ENCODE results near the gene CRYGS.

DNA sequence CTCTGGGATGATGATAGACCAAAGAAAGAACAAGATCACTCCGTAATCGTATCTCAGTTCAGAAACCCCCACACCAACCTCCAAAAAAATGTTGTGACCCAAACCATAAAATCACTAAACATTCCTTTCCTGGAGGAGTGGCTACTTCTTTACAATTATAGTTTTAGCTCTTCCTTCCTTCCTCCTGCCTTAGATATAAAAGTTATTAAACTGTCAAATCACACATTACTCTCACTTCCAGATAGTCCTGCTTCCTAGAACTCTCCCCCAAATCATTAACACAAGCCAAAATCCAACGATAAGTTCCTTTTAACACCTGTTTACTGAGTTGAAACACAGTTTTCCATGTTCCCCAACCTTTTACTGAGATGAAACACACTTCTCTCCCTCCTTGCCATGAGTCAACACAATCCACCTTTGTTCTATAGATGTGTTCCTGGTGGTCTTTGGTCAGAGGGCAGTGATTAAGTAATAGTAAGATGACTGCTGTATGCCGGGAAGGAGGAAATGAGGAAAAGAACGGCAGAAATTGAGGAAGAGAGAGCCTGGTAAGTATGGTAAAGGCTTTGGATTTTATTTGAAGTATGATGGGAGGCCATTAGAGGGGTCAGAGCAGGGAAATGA lies 8.3 kb upstream of the CRYGS start:
- TF ChIP-seq, protein P1, sequence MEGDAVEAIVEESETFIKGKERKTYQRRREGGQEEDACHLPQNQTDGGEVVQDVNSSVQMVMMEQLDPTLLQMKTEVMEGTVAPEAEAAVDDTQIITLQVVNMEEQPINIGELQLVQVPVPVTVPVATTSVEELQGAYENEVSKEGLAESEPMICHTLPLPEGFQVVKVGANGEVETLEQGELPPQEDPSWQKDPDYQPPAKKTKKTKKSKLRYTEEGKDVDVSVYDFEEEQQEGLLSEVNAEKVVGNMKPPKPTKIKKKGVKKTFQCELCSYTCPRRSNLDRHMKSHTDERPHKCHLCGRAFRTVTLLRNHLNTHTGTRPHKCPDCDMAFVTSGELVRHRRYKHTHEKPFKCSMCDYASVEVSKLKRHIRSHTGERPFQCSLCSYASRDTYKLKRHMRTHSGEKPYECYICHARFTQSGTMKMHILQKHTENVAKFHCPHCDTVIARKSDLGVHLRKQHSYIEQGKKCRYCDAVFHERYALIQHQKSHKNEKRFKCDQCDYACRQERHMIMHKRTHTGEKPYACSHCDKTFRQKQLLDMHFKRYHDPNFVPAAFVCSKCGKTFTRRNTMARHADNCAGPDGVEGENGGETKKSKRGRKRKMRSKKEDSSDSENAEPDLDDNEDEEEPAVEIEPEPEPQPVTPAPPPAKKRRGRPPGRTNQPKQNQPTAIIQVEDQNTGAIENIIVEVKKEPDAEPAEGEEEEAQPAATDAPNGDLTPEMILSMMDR (IDR thresholded peaks at IDR 0.05) = no peak
- TF ChIP-seq POLR2A (IDR thresholded peaks at IDR 0.05) = no peak
